C4-2B (cell line): ENCODE results near the gene LPAR6.
"Not testable (repeated sequence)": the region's sequence is repeated elsewhere in the genome, so short reads cannot be mapped to it uniquely, and the experiment has no call there.

ENCODE experiments used
- H3K27ac ChIP-seq: fragments of 450-650 bp; 2 replicates; pipeline ENCODE4 v1.5.1; 2017
- CTCF ChIP-seq: fragments of 450-650 bp; conservative IDR thresholded peaks from 2 replicates; pipeline ENCODE4 v1.5.1; 2017; ENCODE audit warnings: mild to moderate bottlenecking
- ZFX ChIP-seq: fragments of 450-650 bp; IDR thresholded peaks from 2 replicates; pipeline ENCODE4 v1.6.1; 2017

LPAR6 gene

DNA sequence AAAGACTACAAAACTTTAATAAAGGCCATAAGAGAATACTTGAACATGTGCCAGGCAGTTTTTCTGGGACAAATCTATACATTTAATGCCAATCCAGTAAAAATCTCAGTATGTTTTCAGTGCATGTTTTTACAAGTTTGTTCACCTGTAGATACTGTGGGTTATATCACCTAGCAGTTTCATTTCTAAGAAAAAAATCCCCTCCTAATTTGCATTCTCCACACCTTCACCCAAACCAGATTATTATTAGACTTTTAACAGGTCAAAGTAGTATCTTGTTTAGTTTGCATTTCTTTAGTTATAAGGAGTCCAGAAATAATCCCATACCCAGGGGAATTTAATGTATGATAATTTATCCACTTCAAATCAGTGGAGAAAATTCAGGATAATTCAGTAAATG lies 17.0 kb upstream of the LPAR6 start:
- TF ChIP-seq ZFX (no peak), CTCF (no peak)
- H3K27ac ChIP-seq: no peak overlapping the region

GRCh38 chr13:48429036-48429435 lies 16.1 kb upstream of the LPAR6 start:
- TF ChIP-seq ZFX (no peak), CTCF (no peak)
- H3K27ac ChIP-seq: no peak overlapping the region

GRCh38 chr13:48426755-48427298 lies 13.9 kb upstream of the LPAR6 start:
- not testable (repeated sequence) for H3K27ac ChIP-seq

GRCh38 chr13:48426052-48426451 lies 13.1 kb upstream of the LPAR6 start:
- H3K27ac ChIP-seq: no peak overlapping the region
- TF ChIP-seq CTCF (no peak), ZFX (no peak)

DNA sequence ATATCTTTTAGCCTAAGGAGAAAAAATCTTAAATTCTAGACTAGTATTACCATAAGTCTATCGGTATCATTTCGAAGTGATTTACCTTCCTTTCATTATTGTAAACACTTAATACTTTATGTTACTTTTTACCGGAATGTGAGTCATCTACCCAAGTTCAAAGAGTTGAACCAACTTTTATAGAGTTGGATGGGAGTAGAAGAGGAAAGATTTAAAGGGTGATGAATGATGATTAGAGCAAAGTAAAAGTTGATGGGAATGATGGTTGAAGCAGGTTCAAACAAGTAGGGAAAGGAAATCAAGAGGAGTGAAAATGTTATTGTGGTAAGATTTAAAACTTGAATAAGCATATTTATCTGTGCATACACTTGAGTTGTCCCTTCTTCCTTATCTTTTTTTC lies 11.3 kb upstream of the LPAR6 start:
- H3K27ac ChIP-seq: no peak overlapping the region
- TF ChIP-seq CTCF (no peak), ZFX (no peak)

DNA sequence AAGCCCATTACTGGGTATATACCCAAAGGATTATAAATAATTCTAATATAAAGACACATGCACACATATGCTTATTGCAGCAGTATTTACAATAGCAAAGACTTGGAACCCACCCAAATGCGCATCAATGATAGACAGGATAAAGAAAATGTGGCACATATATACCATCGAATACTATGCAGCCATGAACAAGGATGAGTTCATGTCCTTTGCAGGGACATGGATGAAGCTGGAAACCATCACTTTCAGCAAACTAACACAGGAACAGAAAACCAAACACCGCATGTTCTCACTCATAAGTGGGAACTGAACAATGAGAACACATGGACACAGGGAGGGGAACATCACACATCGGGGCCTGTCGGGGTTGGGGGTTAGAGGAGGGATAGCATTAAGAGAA lies 9.1 kb upstream of the LPAR6 start:
- H3K27ac ChIP-seq: not testable (repeated sequence)

DNA sequence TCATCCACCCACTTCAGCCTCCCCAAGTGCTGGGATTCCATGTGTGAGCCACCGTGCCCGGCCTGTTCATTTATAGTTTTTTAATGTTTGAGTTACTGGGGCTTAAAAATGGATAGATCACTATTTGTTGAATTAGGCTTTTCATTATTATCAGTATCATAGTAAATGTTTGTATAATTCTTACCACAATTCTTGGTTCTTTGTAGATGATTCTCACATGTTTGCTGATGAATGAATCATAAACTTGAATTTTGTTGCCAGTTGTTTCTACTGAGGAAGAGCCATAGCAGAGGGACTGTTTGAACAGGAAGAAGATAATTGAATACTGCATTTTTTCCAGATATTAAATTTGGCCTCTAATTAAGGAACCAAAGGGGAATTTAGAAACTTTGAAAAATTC lies 2.6 kb upstream of the LPAR6 start:
- TF ChIP-seq CTCF: no peak
- H3K27ac ChIP-seq: no peak overlapping the region

- TF ChIP-seq CTCF (no peak), ZFX (no peak)
- H3K27ac ChIP-seq: no peak overlapping the region
Measured at GRCh38 chr13:48414501-48414900, 1.6 kb upstream of the LPAR6 start.
